ENCODE data around the gene TMEM72. TPM values are rescaled to one million over a fixed set of nuclear protein-coding genes. Genes with fewer than 3 reads are reported as not detected.

Gene TMEM72
- total RNA-seq, 3 donors from 2014 or later: not detected

DNA sequence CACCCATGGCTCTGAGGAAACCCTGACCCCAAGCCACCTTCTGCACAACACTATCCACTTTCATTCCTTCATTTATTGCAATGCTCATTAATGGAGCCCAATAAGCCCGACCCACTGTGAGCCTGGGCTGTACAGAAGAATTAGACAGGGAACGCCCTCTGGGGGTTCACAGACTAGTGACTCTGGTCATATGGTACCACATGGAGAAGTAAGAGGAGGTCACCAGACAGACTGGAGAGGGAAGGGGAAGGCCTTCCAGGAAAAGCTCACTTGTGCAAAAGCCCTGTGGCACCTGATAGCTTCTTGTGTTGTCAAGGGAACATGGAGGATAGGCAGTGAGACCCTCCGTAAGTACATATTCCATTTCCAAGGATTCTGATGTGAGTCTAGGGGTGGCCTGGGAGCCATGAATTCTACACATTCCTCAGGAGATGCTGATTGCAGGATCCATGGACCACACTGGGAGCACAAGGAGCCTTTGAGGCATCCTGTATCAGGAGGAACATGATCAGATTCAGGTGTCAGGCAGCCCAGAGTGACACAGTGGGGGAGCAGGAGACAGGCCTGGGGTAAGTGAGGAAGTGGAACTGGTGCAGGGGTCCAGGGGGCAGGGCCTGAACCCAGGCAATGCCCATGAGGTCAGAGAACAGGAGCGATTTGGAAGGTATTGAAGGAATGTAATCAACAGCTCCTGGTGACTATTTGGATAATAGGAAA, 19.9 kb downstream of the TMEM72 start:
- Histone ChIP-seq H3K9me3 (no peaks in the 10 kb centered on the region), H3K27me3 (no peaks in the 10 kb centered on the region), H3K4me1 (peaks cover 0 to 9% of the 10 kb centered on the region in 2 donors), H3K27ac (no peak overlapping the region), H3K36me3 (no peaks in the 10 kb centered on the region), H3K4me3 (no peak overlapping the region)
- TF ChIP-seq POLR2AphosphoS5 (IDR thresholded peaks at IDR 0.05): no peak
- TF ChIP-seq CTCF (IDR thresholded peaks at IDR 0.05): no peak
- no peak for TF ChIP-seq POLR2A (IDR thresholded peaks at IDR 0.05)
- DNase-seq (ENCODE audit: low spot score in 2 of 2): no peak
- intact Hi-C loops (cut with DNase I; ENCODE audit: low total_unique reads): no loop called here

- Histone ChIP-seq H3K27me3 (no peaks in the 10 kb centered on the region), H3K27ac (no peak overlapping the region), H3K4me1 (peaks cover 0 to 12% of the 10 kb centered on the region in 2 donors), H3K36me3 (no peaks in the 10 kb centered on the region), H3K9me3 (no peaks in the 10 kb centered on the region), H3K4me3 (no peak overlapping the region)
- DNase-seq (ENCODE audit: low spot score in 2 of 2): no peak
- no peak for TF ChIP-seq POLR2A (IDR thresholded peaks at IDR 0.05)
- no peak for TF ChIP-seq CTCF (IDR thresholded peaks at IDR 0.05)
- no peak for TF ChIP-seq POLR2AphosphoS5 (IDR thresholded peaks at IDR 0.05)
- intact Hi-C loops (cut with DNase I; ENCODE audit: low total_unique reads): no loop called here
These were observed 20.7 kb downstream of the TMEM72 start for GRCh38 chr10:44931621-44932516.

GRCh38 chr10:44932517-44933450, 21.6 kb downstream of the TMEM72 start:
- H3K9me3 ChIP-seq: no peaks in the 10 kb centered on the region
- no peaks in the 10 kb centered on the region for H3K36me3 ChIP-seq
- peaks cover 0 to 12% of the 10 kb centered on the region in 2 donors for H3K4me1 ChIP-seq
- DNase-seq (ENCODE audit: low spot score in 2 of 2): peak; percentile 75 to 84
- no peak overlapping the region for H3K4me3 ChIP-seq
- TF ChIP-seq POLR2A (IDR thresholded peaks at IDR 0.05) (no peak), CTCF (IDR thresholded peaks at IDR 0.05) (peak; percentile 85 to 92 (median 91)), POLR2AphosphoS5 (IDR thresholded peaks at IDR 0.05) (peak in 2 of 3 donors; percentile 31 to 45)
- intact Hi-C loops (cut with DNase I; ENCODE audit: low total_unique reads): no loop called here
- H3K27ac ChIP-seq: no peak overlapping the region
- H3K27me3 ChIP-seq: no peaks in the 10 kb centered on the region

DNA sequence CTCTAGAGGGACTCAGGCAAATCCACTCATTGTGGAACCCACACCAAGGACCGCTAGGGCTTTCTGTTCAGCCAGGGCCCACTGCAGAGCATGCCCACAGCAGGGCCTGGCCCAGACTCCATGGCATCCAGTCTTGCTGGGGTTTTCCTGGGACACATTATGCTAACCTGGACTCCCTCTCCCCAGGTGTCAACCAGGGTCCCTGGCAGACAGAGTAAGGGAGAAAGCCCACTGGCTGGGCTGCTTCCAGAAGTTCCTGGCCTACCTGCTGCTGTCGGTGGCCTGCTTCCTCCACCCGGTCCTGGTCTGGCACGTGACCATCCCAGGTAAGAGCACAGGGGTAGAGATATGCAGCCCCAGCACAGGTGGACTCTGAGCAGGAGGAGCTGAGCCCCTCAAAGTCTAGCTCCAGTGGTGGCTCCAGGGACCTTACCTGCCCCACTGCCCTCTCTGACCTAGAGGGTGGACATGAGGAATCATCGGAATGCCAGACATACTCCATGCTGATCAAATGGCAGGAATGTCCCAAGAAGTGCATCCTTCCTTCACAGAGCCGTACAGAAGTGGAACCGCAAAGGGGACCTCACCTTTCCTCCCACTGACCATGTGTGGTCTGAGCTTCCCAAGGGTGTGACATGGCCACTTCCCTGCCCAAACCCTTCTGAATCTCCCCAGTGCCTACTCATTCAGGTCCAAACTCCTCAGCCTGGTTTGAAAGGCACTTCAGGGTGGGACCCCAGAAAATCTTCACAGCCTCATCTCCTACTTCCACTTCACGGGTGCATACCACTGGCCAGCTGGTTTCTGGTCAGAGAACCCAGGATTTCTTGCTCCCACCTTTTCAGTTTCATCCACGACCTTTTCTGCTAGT, 22.5 kb downstream of the TMEM72 start:
- no peaks in the 10 kb centered on the region for H3K27me3 ChIP-seq
- no peak for TF ChIP-seq CTCF (IDR thresholded peaks at IDR 0.05)
- no peak for TF ChIP-seq POLR2AphosphoS5 (IDR thresholded peaks at IDR 0.05)
- TF ChIP-seq POLR2A (IDR thresholded peaks at IDR 0.05): no peak
- no peak overlapping the region for H3K27ac ChIP-seq
- intact Hi-C loops (cut with DNase I; ENCODE audit: low total_unique reads): no loop called here
- no peaks in the 10 kb centered on the region for H3K9me3 ChIP-seq
- H3K4me1 ChIP-seq: peaks cover 0 to 12% of the 10 kb centered on the region in 2 donors
- H3K36me3 ChIP-seq: no peaks in the 10 kb centered on the region
- DNase-seq (ENCODE audit: low spot score in 2 of 2): no peak
- H3K4me3 ChIP-seq: no peak overlapping the region

All from breast epithelium (tissue), 4 donors.